AG08395 (cell line): ENCODE measurements around the gene HPCAL1.

ENCODE experiments used
- DNase-seq: peaks from one replicate; pipeline ENCODE4 v3.0.0; 2012; ENCODE audit warnings: mixed read lengths, low spot score

HPCAL1 gene

GRCh38 chr2:10303694-10304378, 1.1 kb downstream of the HPCAL1 start:
- peak; percentile 50 for DNase-seq

GRCh38 chr2:10304458-10305253, 2.0 kb downstream of the HPCAL1 start:
- no peak for DNase-seq

- DNase-seq = no peak
These were observed 2.5 kb downstream of the HPCAL1 start for GRCh38 chr2:10305254-10305635.

GRCh38 chr2:10305715-10306114, 3.0 kb downstream of the HPCAL1 start:
- no peak for DNase-seq

- no peak for DNase-seq
These were observed 4.3 kb downstream of the HPCAL1 start for GRCh38 chr2:10306901-10307463.

- DNase-seq = no peak
These were observed 5.0 kb downstream of the HPCAL1 start for GRCh38 chr2:10307561-10308156.

GRCh38 chr2:10308866-10309265, 6.2 kb downstream of the HPCAL1 start:
- DNase-seq = no peak

GRCh38 chr2:10309286-10309685, 6.6 kb downstream of the HPCAL1 start:
- no peak for DNase-seq

- no peak for DNase-seq
These were observed 7.7 kb downstream of the HPCAL1 start for GRCh38 chr2:10310309-10310888.

GRCh38 chr2:10311736-10312135, 9.0 kb downstream of the HPCAL1 start:
- DNase-seq = no peak

GRCh38 chr2:10312437-10312957, 9.8 kb downstream of the HPCAL1 start:
- no peak for DNase-seq

- peak; percentile 49 for DNase-seq
These were observed 13.6 kb downstream of the HPCAL1 start for GRCh38 chr2:10316336-10316735.

GRCh38 chr2:10316860-10317259, 14.2 kb downstream of the HPCAL1 start:
- no peak for DNase-seq

- no peak for DNase-seq
These were observed 14.9 kb downstream of the HPCAL1 start for GRCh38 chr2:10317646-10318045.

- DNase-seq = no peak
These were observed 15.6 kb downstream of the HPCAL1 start for GRCh38 chr2:10318345-10318744.

- no peak for DNase-seq
These were observed 17.3 kb downstream of the HPCAL1 start for GRCh38 chr2:10319892-10320574.

GRCh38 chr2:10320575-10320931, 17.8 kb downstream of the HPCAL1 start:
- DNase-seq = no peak

- DNase-seq = no peak
These were observed 18.2 kb downstream of the HPCAL1 start for GRCh38 chr2:10320933-10321332.

GRCh38 chr2:10321622-10322021, 18.9 kb downstream of the HPCAL1 start:
- no peak for DNase-seq

- no peak for DNase-seq
These were observed 19.8 kb downstream of the HPCAL1 start for GRCh38 chr2:10322481-10322880.

GRCh38 chr2:10322973-10323372, 20.3 kb downstream of the HPCAL1 start:
- DNase-seq = no peak

GRCh38 chr2:10323535-10323934, 20.8 kb downstream of the HPCAL1 start:
- no peak for DNase-seq
